ENCODE results near the gene TFPI2.

TFPI2 gene

GRCh38 chr7:93883078-93883916 lies 7.3 kb downstream of the TFPI2 start:
- no peak for DNase-seq (ENCODE audit: low read depth)
- TF ChIP-seq CTCF (conservative IDR thresholded peaks at IDR 0.05; ENCODE audit: low read depth, low read length): no peak

DNA sequence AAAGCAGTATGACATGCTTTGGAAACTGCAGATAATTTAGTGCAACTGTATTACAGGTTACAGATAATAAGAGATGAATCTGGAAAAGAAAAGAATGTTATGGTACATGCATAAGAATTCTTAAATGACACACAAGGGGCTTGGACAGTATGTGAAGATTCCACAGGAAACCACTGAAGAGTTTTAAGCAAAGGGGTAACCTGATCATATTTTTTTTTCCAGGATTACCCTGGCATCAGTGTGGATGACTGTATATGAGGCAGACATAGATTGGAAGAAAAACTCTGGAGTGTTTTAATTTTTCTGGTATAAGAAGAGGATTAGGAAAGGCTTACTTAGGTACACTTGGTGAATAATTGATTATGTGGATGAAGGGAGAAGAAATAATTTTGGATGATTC lies 8.1 kb downstream of the TFPI2 start:
- no peak overlapping the region for H3K4me3 ChIP-seq (ENCODE audit: low read length)
- TF ChIP-seq CTCF (conservative IDR thresholded peaks at IDR 0.05; ENCODE audit: low read depth, low read length): no peak
- no peak for DNase-seq (ENCODE audit: low read depth)

More at GRCh38 chr7:93883078-93883916, 7.3 kb downstream of the TFPI2 start:
- H3K4me3 ChIP-seq (ENCODE audit: low read length): no peak overlapping the region

DNA sequence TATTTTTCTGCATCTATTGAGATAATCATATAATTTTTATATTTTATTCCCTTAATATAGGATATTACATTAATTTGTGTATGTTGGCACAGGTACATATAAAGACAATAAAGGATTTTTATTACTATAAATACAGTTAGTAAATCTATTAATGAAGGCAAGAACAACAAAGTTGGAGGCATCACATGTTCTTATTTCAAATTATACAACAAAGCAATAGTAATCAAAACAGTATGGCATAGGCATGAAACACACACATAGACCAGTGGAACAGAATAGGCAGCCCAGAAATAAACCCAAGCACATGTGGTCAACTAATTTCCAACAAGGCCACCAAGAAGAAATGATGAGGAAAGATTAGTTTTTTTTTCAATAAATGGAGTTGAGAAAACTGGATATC lies 11.2 kb downstream of the TFPI2 start:
- H3K4me3 ChIP-seq (ENCODE audit: low read length): no peak overlapping the region
- DNase-seq (ENCODE audit: low read depth): no peak
- TF ChIP-seq CTCF (conservative IDR thresholded peaks at IDR 0.05; ENCODE audit: low read depth, low read length): no peak

GRCh38 chr7:93877742-93878141 lies 12.8 kb downstream of the TFPI2 start:
- no peak overlapping the region for H3K4me3 ChIP-seq (ENCODE audit: low read length)
- no peak for TF ChIP-seq CTCF (conservative IDR thresholded peaks at IDR 0.05; ENCODE audit: low read depth, low read length)
- DNase-seq (ENCODE audit: low read depth): no peak

DNA sequence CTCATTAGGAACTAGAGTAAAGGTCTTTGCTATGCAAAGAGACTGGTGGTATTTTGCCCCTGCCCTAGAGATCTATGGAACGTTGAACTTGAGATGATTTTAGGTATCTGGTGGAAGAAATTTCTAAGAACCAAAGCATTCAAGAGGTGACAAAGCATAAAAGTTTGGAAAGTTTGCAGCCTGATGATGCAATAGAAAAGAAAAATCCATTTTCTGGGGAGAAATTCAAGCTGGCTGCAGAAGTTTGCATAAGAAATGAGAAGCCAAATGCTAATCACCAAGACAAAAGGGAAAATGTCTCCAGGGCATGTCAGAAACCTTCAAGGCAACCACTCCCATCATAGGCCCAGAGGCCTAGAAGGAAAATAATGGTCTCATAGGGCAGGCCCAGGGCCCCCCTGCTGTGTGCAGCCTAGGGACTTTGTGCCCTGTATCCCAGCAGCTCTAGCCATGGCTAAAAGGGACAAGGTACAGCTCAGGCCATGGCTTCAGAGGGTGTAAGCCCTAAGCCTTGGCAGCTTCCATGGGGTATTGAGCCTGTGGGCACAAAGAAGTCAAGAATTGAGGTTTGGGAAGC lies 16.5 kb downstream of the TFPI2 start:
- DNase-seq (ENCODE audit: low read depth): no peak
- TF ChIP-seq CTCF (conservative IDR thresholded peaks at IDR 0.05; ENCODE audit: low read depth, low read length): no peak

GRCh38 chr7:93866886-93867285 lies 23.7 kb downstream of the TFPI2 start:
- no peak for DNase-seq (ENCODE audit: low read depth)
- H3K4me3 ChIP-seq (ENCODE audit: low read length): no peak overlapping the region
- no peak for TF ChIP-seq CTCF (conservative IDR thresholded peaks at IDR 0.05; ENCODE audit: low read depth, low read length)

More for the DNA sequence above, 16.5 kb downstream of the TFPI2 start:
- no peak overlapping the region for H3K4me3 ChIP-seq (ENCODE audit: low read length)

DNA sequence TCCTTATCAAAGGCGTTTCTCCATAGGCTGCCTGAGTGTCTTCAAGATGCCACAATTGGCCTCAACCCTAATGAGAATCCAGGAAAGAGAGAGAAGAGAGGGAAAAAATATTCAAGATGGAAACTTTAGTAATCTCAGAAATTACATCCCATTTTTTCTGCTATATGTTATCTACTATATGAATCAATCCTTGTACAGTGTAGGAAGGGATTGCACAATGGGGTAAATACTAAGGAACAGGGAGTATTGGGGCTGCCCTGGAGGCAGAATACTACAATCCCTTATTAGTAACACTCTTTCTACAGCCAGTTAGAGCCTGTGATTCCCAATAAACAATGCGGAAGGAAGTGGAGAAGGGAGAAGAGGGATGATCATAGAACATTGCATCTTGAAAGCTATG lies 27.9 kb downstream of the TFPI2 start:
- TF ChIP-seq CTCF (conservative IDR thresholded peaks at IDR 0.05; ENCODE audit: low read depth, low read length): no peak
- DNase-seq (ENCODE audit: low read depth): no peak
- H3K4me3 ChIP-seq (ENCODE audit: low read length): no peak overlapping the region

All from retinal pigment epithelial cell (primary cell).